ENCODE results near the gene ENO2. TPM values are rescaled to one million over a fixed set of nuclear protein-coding genes. Genes with fewer than 3 reads are reported as not detected.

The ENO2 gene
- total RNA-seq, 2 donors from 2014 or later: 234 to 858 TPM

GRCh38 chr12:6928703-6929407 lies 14.5 kb downstream of the ENO2 start:
- no peaks in the 10 kb centered on the region for H3K27me3 Mint-ChIP-seq
- ATAC-seq (replicated peaks): no peak

DNA sequence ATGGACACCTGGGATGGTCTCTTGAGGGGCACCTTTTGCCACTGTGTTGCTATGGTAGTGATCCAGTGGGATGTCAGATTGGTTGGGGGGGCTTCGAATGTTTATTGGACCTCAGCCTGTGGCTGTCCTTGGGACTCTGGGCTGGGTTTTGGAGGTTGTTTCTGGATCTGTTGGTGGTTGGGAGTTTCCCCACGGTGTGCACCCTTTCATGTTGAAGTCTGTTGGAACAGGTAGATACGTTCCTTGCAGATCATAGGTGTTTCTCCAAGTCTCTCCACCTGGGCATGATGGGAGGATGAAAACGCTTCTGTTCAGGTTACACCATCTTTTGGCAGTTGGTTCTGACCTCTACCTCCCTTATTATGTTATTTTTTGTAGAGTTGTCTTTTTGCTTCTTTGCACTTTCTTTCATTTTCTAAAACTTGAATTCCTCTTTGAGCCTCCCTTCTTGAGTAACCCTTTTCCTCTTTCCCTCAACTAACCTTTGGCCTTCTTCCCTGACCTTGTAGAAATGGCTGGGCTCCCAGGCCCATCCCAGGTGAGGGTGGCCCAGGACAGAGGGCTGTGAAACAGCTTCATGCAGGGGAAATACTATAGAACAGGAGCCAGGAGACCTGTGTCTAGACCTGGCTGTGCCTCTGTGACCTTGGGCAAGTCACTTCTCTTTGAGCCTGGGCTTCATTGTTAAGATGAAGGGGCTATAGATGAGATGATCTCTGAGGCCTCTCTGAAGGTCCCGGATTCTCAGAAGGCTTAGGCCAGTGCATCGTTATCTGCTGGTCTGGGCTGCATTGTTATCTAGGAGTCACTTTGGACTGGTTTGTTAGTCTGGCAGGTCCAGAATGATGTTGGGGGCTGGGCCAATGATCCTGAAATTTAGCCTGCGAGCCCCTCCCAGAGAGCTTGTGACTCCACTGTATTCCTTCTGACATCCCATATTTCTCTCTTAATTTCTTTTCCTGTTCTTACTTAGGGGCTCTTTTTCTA lies 15.4 kb downstream of the ENO2 start:
- no peaks in the 10 kb centered on the region for H3K9me3 Mint-ChIP-seq
- peaks cover 41% of the 10 kb centered on the region for H3K4me1 Mint-ChIP-seq
- peaks cover 57% of the 10 kb centered on the region for H3K36me3 Mint-ChIP-seq (ENCODE audit: low read depth)
- peak overlapping the region; percentile 96 for H3K27ac Mint-ChIP-seq
- peak overlapping the region; percentile 96 for H3K4me3 Mint-ChIP-seq
- no peaks in the 10 kb centered on the region for H3K27me3 Mint-ChIP-seq
- no peak for ATAC-seq (replicated peaks)

More at GRCh38 chr12:6928703-6929407, 14.5 kb downstream of the ENO2 start:
- Mint-ChIP-seq H3K27ac (peak overlapping the region; percentile 96), H3K4me3 (peak overlapping the region; percentile 96), H3K4me1 (peaks cover 49% of the 10 kb centered on the region), H3K36me3 (ENCODE audit: low read depth) (peaks cover 57% of the 10 kb centered on the region), H3K9me3 (no peaks in the 10 kb centered on the region)

DNA sequence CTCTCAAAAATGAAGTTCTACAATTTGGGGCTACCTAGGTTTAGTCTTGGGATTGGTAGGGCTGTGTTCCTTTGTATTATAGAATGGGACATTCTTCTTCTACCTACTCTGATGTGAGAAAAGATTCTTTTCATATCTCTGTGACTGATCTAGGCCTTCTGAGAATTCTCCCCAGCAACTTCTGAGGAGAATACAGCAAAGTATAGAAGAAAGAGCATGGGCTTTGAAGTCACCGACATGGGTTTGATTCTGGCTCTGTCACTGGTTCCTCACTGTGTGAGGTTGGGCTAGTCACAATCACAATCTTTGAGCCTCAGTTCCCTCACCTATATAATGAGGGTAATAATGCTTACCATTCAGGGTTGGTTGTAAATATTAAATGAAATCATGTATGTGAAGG lies 18.4 kb downstream of the ENO2 start:
- H3K4me1 Mint-ChIP-seq: peaks cover 39% of the 10 kb centered on the region
- H3K9me3 Mint-ChIP-seq: no peaks in the 10 kb centered on the region
- no peaks in the 10 kb centered on the region for H3K27me3 Mint-ChIP-seq
- H3K36me3 Mint-ChIP-seq (ENCODE audit: low read depth): peaks cover 70% of the 10 kb centered on the region
- no peak for ATAC-seq (replicated peaks)
- peak overlapping the region; percentile 74 for H3K27ac Mint-ChIP-seq
- peak overlapping the region; percentile 15 for H3K4me3 Mint-ChIP-seq

DNA sequence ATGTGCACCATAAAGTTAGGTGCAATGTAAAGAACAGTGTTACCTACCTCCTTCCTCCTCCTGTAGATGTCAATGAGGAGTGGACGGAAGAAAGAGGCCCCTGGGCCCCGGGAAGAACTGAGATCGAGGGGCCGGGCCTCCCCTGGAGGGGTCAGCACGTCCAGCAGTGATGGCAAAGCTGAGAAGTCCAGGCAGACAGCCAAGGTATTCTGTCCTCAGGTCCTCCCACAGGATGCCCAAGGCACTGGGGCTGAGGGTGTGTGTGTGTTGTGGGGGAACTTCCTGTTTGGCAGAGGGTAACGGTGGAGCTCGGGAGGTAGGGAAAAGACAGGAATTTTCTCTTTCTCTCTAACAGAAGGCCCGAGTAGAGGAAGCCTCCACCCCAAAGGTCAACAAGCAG lies 19.7 kb downstream of the ENO2 start:
- Mint-ChIP-seq H3K27me3 (no peaks in the 10 kb centered on the region), H3K4me1 (peaks cover 38% of the 10 kb centered on the region), H3K4me3 (no peak overlapping the region), H3K27ac (peak overlapping the region; percentile 98), H3K36me3 (ENCODE audit: low read depth) (peaks cover 70% of the 10 kb centered on the region), H3K9me3 (no peaks in the 10 kb centered on the region)
- ATAC-seq (replicated peaks): no peak

GRCh38 chr12:6935371-6936193 lies 21.2 kb downstream of the ENO2 start:
- Mint-ChIP-seq H3K36me3 (ENCODE audit: low read depth) (peaks cover 76% of the 10 kb centered on the region), H3K27me3 (no peaks in the 10 kb centered on the region), H3K9me3 (no peaks in the 10 kb centered on the region), H3K4me1 (peaks cover 32% of the 10 kb centered on the region), H3K27ac (peak overlapping the region; percentile 98), H3K4me3 (peak overlapping the region; percentile 89)
- ATAC-seq (replicated peaks): no peak

DNA sequence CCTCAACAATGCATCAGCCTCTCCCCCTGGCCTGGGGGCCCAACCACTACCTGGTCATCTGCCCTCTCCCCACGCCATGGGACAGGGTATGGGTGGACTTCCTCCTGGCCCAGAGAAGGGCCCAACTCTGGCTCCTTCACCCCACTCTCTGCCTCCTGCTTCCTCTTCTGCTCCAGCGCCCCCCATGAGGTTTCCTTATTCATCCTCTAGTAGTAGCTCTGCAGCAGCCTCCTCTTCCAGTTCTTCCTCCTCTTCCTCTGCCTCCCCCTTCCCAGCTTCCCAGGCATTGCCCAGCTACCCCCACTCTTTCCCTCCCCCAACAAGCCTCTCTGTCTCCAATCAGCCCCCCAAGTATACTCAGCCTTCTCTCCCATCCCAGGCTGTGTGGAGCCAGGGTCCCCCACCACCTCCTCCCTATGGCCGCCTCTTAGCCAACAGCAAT lies 21.8 kb downstream of the ENO2 start:
- H3K4me3 Mint-ChIP-seq: peak overlapping the region; percentile 89
- peaks cover 78% of the 10 kb centered on the region for H3K36me3 Mint-ChIP-seq (ENCODE audit: low read depth)
- no peak for ATAC-seq (replicated peaks)
- no peaks in the 10 kb centered on the region for H3K27me3 Mint-ChIP-seq
- H3K4me1 Mint-ChIP-seq: peaks cover 34% of the 10 kb centered on the region
- H3K27ac Mint-ChIP-seq: peak overlapping the region; percentile 98
- H3K9me3 Mint-ChIP-seq: no peaks in the 10 kb centered on the region

DNA sequence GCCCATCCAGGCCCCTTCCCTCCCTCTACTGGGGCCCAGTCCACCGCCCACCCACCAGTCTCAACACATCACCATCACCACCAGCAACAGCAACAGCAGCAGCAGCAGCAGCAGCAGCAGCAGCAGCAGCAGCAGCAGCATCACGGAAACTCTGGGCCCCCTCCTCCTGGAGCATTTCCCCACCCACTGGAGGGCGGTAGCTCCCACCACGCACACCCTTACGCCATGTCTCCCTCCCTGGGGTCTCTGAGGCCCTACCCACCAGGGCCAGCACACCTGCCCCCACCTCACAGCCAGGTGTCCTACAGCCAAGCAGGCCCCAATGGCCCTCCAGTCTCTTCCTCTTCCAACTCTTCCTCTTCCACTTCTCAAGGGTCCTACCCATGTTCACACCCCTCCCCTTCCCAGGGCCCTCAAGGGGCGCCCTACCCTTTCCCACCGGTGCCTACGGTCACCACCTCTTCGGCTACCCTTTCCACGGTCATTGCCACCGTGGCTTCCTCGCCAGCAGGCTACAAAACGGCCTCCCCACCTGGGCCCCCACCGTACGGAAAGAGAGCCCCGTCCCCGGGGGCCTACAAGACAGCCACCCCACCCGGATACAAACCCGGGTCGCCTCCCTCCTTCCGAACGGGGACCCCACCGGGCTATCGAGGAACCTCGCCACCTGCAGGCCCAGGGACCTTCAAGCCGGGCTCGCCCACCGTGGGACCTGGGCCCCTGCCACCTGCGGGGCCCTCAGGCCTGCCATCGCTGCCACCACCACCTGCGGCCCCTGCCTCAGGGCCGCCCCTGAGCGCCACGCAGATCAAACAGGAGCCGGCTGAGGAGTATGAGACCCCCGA lies 22.5 kb downstream of the ENO2 start:
- Mint-ChIP-seq H3K9me3 (no peaks in the 10 kb centered on the region), H3K4me1 (peaks cover 34% of the 10 kb centered on the region), H3K4me3 (peak overlapping the region; percentile 89), H3K36me3 (ENCODE audit: low read depth) (peaks cover 80% of the 10 kb centered on the region), H3K27me3 (no peaks in the 10 kb centered on the region), H3K27ac (peak overlapping the region; percentile 98)
- peak; percentile 22 for ATAC-seq (replicated peaks)

GRCh38 chr12:6937481-6938352 lies 23.3 kb downstream of the ENO2 start:
- Mint-ChIP-seq H3K27ac (peak overlapping the region; percentile 98), H3K4me3 (peak overlapping the region; percentile 89), H3K27me3 (no peaks in the 10 kb centered on the region), H3K4me1 (peaks cover 26% of the 10 kb centered on the region), H3K36me3 (ENCODE audit: low read depth) (peaks cover 84% of the 10 kb centered on the region), H3K9me3 (no peaks in the 10 kb centered on the region)
- ATAC-seq (replicated peaks): peak; percentile 97

DNA sequence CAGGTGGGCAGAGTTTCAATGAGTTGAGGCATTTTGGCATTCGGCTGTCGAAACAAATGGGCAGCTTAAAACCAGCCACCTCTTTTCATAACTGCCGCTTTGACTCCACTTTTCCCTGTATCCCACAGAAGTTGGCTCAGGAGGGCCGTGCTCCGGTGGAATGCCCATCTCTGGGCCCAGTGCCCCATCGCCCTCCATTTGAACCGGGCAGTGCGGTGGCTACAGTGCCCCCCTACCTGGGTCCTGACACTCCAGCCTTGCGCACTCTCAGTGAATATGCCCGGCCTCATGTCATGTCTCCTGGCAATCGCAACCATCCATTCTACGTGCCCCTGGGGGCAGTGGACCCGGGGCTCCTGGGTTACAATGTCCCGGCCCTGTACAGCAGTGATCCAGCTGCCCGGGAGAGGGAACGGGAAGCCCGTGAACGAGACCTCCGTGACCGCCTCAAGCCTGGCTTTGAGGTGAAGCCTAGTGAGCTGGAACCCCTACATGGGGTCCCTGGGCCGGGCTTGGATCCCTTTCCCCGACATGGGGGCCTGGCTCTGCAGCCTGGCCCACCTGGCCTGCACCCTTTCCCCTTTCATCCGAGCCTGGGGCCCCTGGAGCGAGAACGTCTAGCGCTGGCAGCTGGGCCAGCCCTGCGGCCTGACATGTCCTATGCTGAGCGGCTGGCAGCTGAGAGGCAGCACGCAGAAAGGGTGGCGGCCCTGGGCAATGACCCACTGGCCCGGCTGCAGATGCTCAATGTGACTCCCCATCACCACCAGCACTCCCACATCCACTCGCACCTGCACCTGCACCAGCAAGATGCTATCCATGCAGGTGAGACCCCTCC lies 24.2 kb downstream of the ENO2 start:
- no peaks in the 10 kb centered on the region for H3K9me3 Mint-ChIP-seq
- H3K4me3 Mint-ChIP-seq: peak overlapping the region; percentile 89
- H3K27me3 Mint-ChIP-seq: no peaks in the 10 kb centered on the region
- peaks cover 84% of the 10 kb centered on the region for H3K36me3 Mint-ChIP-seq (ENCODE audit: low read depth)
- peak overlapping the region; percentile 98 for H3K27ac Mint-ChIP-seq
- no peak for ATAC-seq (replicated peaks)
- peaks cover 26% of the 10 kb centered on the region for H3K4me1 Mint-ChIP-seq

DNA sequence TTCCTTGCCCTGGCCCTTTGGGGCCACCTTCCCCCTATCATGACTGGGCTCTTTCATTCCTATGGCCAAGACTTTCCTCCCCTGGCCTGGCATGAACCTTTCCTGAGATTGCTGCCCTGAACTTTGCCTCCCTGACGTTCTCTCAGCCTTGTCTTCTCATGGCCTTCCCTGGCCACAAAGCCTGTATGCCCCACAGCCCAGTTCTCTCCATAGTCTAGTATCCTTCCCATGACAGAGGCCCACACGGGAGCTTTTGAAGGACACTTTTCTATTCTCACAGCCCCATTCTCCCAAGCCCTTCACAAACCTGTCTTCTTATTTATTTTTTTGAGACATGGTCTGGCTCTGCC lies 24.8 kb downstream of the ENO2 start:
- no peaks in the 10 kb centered on the region for H3K27me3 Mint-ChIP-seq
- ATAC-seq (replicated peaks): no peak
- peak overlapping the region; percentile 81 for H3K27ac Mint-ChIP-seq
- H3K4me3 Mint-ChIP-seq: peak overlapping the region; percentile 89
- H3K9me3 Mint-ChIP-seq: no peaks in the 10 kb centered on the region
- peaks cover 29% of the 10 kb centered on the region for H3K4me1 Mint-ChIP-seq
- peaks cover 84% of the 10 kb centered on the region for H3K36me3 Mint-ChIP-seq (ENCODE audit: low read depth)

GRCh38 chr12:6941267-6941666 lies 26.9 kb downstream of the ENO2 start:
- Mint-ChIP-seq H3K36me3 (ENCODE audit: low read depth) (peaks cover 84% of the 10 kb centered on the region), H3K27ac (no peak overlapping the region), H3K4me1 (peaks cover 25% of the 10 kb centered on the region), H3K4me3 (no peak overlapping the region), H3K27me3 (no peaks in the 10 kb centered on the region), H3K9me3 (no peaks in the 10 kb centered on the region)
- no peak for ATAC-seq (replicated peaks)

DNA sequence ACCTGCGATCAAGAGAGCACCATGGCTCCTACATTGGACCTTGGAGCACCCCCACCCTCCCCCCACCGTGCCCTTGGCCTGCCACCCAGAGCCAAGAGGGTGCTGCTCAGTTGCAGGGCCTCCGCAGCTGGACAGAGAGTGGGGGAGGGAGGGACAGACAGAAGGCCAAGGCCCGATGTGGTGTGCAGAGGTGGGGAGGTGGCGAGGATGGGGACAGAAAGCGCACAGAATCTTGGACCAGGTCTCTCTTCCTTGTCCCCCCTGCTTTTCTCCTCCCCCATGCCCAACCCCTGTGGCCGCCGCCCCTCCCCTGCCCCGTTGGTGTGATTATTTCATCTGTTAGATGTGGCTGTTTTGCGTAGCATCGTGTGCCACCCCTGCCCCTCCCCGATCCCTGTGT lies 27.4 kb downstream of the ENO2 start:
- ATAC-seq (replicated peaks): no peak
- H3K4me1 Mint-ChIP-seq: peaks cover 21% of the 10 kb centered on the region
- H3K27ac Mint-ChIP-seq: peak overlapping the region; percentile 100
- no peaks in the 10 kb centered on the region for H3K27me3 Mint-ChIP-seq
- H3K4me3 Mint-ChIP-seq: peak overlapping the region; percentile 87
- H3K9me3 Mint-ChIP-seq: no peaks in the 10 kb centered on the region
- H3K36me3 Mint-ChIP-seq (ENCODE audit: low read depth): peaks cover 84% of the 10 kb centered on the region

Measured in activated T-helper 17 cell treated with anti-CD3 and anti-CD28 coated beads, Interleukin-2, amount 50 U/mL, for 72 hours (primary cell).